Esophagus muscularis mucosa (tissue), 4 donors: ENCODE results near the gene DCDC2. TPM values are rescaled to one million over a fixed set of nuclear protein-coding genes. Genes with fewer than 3 reads are reported as not detected.
"Not testable (repeated sequence)": the region's sequence is repeated elsewhere in the genome, so short reads cannot be mapped to it uniquely, and the experiment has no call there.

ENCODE experiments used
- DNase-seq: peaks from one replicate; pipeline ENCODE4 v3.0.0-alpha.2; 2017; ENCODE audit errors: extremely low spot score
- H3K27ac ChIP-seq, 4 donors: fragments of 200-600 bp; sonication (generic); replicated peaks in 1 of 4; 1 replicate in 3 of 4; 2 replicates in 1 of 4; pipeline ENCODE4 v1.5.1; 2016 to 2019; ENCODE audit warnings: mild to moderate bottlenecking in 1 of 4
- H3K27me3 ChIP-seq, 4 donors: fragments of 200-600 bp; sonication (generic); one replicate each; pipeline versions ENCODE4 v1.5.1 to v1.6.0; 2016 to 2019
- H3K36me3 ChIP-seq, 4 donors: fragments of 200-600 bp; sonication (generic); one replicate each; pipeline ENCODE4 v1.5.1; 2016 to 2019
- H3K4me1 ChIP-seq, 4 donors: fragments of 200-600 bp; sonication (generic); one replicate each; pipeline ENCODE4 v1.5.1; 2016 to 2019
- H3K4me3 ChIP-seq, 4 donors: fragments of 200-600 bp; sonication (generic); 1 replicate in 2 of 4; 2 replicates in 2 of 4; pipeline ENCODE4 v1.5.1; 2016 to 2019; ENCODE audit warnings: mild to moderate bottlenecking in 4 of 4, moderate library complexity in 1 of 4
- H3K9me3 ChIP-seq, 4 donors: fragments of 200-600 bp; sonication (generic); 1 replicate in 3 of 4; 2 replicates in 1 of 4; pipeline ENCODE4 v1.5.1; 2016 to 2019
- EP300 ChIP-seq: sonication (generic); formaldehyde crosslinking; IDR thresholded peaks from one replicate; pipeline ENCODE4 v1.6.1; 2017; ENCODE audit warnings: antibody characterized with exemption
- POLR2A ChIP-seq: fragments of 450-650 bp; IDR thresholded peaks from one replicate; pipeline ENCODE4 v1.6.1; 2017; ENCODE audit warnings: antibody characterized with exemption, moderate library complexity, mild to moderate bottlenecking, low read depth
- POLR2AphosphoS5 ChIP-seq, 2 donors: sonication (generic); formaldehyde crosslinking; IDR thresholded peaks; one replicate each; pipeline ENCODE4 v1.6.1; 2017; ENCODE audit warnings: antibody characterized with exemption in 2 of 2
- WGBS: methylation state at CpG from one replicate; pipeline ENCODE4 v1.1.5; 2018; 5-methylcytosine and 5-hydroxymethylcytosine counted together
- intact Hi-C: fragments of 100-400 bp; cut with DNase I; formaldehyde crosslinking; loops from one replicate; pipeline ENCODE4 v1.15.1; 2023
- total RNA-seq, 4 donors: library from RNA; depleted of rRNA; stranded (reverse); fragments of >200 nt; gene quantifications; one replicate each; pipeline versions ENCODE4 v1.1.0 to v1.2.1, GENCODE V29; 2016
- TF ChIP-seq, protein P1 (sequence below), 3 experiments: fragments of 200-600 bp in 2 of 3; fragments of 450-650 bp in 1 of 3; sonication (generic) in 2 of 3; IDR thresholded peaks; one replicate each; pipeline ENCODE4 v1.5.1; 2017 to 2019; ENCODE audit warnings: antibody characterized with exemption in 3 of 3, mild to moderate bottlenecking in 2 of 3, moderate library complexity in 1 of 3

Gene DCDC2
- total RNA-seq, 4 donors from 2014 or later: not detected

DNA sequence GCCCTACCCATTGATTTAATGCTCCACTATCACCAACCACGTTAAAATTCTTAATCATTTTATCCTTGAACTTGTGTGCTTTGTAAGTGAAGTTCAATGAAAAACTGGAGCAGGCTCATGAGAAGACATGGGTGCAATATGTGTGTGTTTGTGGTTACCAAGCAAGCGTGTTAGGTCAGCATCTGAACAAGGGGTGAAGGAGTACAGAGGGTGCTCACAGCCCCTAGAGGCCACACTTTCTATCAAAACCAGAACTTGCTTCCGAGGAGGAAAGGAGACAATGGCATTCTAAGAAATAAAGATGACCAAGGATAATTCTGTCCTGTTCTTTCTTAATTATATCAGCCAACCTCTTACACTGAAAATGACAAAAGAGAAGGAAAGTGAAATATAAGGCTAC lies 138.2 kb downstream of the DCDC2 start:
- 74% methylated on average over 3 of the region's 3 CpGs for WGBS
- no peaks in the 10 kb centered on the region for H3K9me3 ChIP-seq
- TF ChIP-seq POLR2AphosphoS5 (IDR thresholded peaks at IDR 0.05) (no peak), POLR2A (no peak), EP300 (no peak)
- TF ChIP-seq, protein P1, sequence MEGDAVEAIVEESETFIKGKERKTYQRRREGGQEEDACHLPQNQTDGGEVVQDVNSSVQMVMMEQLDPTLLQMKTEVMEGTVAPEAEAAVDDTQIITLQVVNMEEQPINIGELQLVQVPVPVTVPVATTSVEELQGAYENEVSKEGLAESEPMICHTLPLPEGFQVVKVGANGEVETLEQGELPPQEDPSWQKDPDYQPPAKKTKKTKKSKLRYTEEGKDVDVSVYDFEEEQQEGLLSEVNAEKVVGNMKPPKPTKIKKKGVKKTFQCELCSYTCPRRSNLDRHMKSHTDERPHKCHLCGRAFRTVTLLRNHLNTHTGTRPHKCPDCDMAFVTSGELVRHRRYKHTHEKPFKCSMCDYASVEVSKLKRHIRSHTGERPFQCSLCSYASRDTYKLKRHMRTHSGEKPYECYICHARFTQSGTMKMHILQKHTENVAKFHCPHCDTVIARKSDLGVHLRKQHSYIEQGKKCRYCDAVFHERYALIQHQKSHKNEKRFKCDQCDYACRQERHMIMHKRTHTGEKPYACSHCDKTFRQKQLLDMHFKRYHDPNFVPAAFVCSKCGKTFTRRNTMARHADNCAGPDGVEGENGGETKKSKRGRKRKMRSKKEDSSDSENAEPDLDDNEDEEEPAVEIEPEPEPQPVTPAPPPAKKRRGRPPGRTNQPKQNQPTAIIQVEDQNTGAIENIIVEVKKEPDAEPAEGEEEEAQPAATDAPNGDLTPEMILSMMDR (IDR thresholded peaks at IDR 0.05): no peak
- H3K4me1 ChIP-seq: no peaks in the 10 kb centered on the region
- no peak for DNase-seq
- intact Hi-C loops: no loop called here
- H3K36me3 ChIP-seq: no peaks in the 10 kb centered on the region
- no peak overlapping the region for H3K27ac ChIP-seq
- H3K4me3 ChIP-seq: no peak overlapping the region
- no peaks in the 10 kb centered on the region for H3K27me3 ChIP-seq

DNA sequence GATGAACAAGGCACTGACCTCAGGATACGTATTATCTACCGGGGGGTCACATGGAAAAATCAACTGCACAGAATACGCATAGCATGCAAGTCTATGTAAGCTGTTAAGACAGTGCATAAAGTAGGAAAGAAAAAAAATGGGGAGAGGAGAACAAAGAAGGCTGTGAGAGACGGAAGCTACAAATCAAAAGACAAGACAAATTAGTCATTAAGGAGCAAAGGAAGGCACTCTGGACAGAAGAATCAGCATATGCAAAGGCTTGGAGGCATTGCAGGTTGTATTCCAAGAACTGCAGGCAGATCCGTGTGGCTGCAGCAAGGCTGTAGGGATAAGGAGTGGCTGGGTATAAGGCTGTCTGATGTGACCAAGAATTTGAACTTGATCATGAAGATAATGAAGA lies 142.9 kb downstream of the DCDC2 start:
- WGBS: 78% methylated on average over 5 of the region's 5 CpGs
- TF ChIP-seq EP300 (no peak), POLR2AphosphoS5 (IDR thresholded peaks at IDR 0.05) (no peak)
- no peaks in the 10 kb centered on the region for H3K4me1 ChIP-seq
- intact Hi-C loops: no loop called here
- no peaks in the 10 kb centered on the region for H3K9me3 ChIP-seq
- H3K36me3 ChIP-seq: no peaks in the 10 kb centered on the region
- no peaks in the 10 kb centered on the region for H3K27me3 ChIP-seq
- DNase-seq: no peak
- no peak overlapping the region for H3K27ac ChIP-seq
- no peak overlapping the region for H3K4me3 ChIP-seq

DNA sequence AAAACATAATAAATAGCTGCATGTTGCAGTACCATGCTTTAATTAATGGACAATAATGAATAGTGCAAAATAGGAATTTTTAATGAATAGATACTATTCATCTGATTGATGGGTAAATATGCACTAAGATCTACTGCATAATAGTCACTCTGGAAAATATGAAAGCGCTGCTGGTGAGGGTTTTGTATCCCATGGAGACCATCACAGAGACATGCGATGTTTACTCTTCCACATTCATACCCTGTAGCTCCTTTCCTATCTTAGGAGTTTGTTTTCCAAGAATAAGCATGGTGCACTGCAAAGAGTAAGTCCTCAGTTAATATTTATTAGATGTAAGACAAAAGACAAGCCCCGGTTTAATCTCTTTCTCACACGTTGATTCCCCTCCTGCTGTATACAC lies 150.4 kb downstream of the DCDC2 start:
- H3K4me1 ChIP-seq: peaks cover 0 to 26% (median 22%) of the 10 kb centered on the region in 4 donors
- no peaks in the 10 kb centered on the region for H3K36me3 ChIP-seq
- H3K4me3 ChIP-seq: no peak overlapping the region
- no peaks in the 10 kb centered on the region for H3K9me3 ChIP-seq
- DNase-seq: no peak
- 75% methylated on average over 4 of the region's 4 CpGs for WGBS
- intact Hi-C loops: no loop called here
- no peak overlapping the region for H3K27ac ChIP-seq
- H3K27me3 ChIP-seq: no peaks in the 10 kb centered on the region
- TF ChIP-seq, protein P1 (IDR thresholded peaks at IDR 0.05): no peak
- TF ChIP-seq POLR2A (no peak), EP300 (no peak)

DNA sequence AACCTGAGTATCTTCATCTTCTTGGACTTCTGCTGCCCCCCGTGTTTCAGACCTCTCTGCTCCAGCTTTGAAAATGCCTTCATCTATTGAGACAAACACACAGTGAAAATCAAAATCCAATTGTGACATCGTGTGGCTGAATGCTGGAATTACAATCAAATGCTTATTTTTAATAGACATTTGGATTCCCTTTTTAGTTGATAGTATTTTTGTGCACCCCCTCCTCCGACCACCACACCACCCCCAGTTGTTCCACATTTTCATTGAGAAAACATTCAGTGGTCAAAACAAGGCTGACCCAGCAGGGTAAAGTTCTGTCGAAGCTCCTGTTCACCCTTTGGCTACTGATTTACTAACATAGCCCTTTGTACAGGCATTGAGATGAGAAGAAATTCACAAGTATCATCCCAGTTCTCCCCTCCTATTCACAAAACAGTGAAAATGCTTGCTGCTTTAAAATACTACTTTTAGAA lies 152.8 kb downstream of the DCDC2 start:
- Histone ChIP-seq H3K4me1 (peaks cover 0 to 26% (median 22%) of the 10 kb centered on the region in 4 donors), H3K36me3 (no peaks in the 10 kb centered on the region), H3K9me3 (no peaks in the 10 kb centered on the region), H3K27me3 (no peaks in the 10 kb centered on the region), H3K27ac (no peak overlapping the region), H3K4me3 (no peak overlapping the region)
- intact Hi-C loops: no loop called here
- no peak for DNase-seq
- TF ChIP-seq EP300 (no peak), POLR2A (no peak), POLR2AphosphoS5 (IDR thresholded peaks at IDR 0.05) (no peak)
- TF ChIP-seq, protein P1 (IDR thresholded peaks at IDR 0.05): peak; percentile 63 to 69 (median 65)
- 12% methylated on average over 4 of the region's 4 CpGs for WGBS

DNA sequence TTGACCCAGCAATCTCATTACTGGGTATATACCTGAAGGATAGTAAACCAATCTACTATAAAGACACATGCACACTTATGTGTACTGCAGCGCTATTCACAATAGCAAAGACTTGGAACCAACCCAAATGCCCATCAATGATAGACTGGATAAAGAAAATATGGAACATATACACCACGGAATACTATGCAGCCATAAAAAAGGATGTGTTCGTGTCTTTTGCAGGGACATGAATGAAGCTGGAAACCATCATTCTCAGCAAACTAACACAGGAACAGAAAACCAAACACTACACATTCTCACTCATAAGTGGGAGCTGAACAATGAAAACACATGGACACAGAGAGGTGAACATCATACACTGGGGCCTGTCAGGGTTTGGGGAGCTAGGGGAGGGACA lies 153.7 kb downstream of the DCDC2 start:
- H3K27me3 ChIP-seq, H3K9me3 ChIP-seq, DNase-seq, intact Hi-C loops, H3K36me3 ChIP-seq, H3K4me3 ChIP-seq, H3K27ac ChIP-seq: not testable (repeated sequence)
- 86% methylated on average over 3 of the region's 3 CpGs for WGBS
- peaks cover 0 to 26% (median 19%) of the 10 kb centered on the region in 4 donors for H3K4me1 ChIP-seq

DNA sequence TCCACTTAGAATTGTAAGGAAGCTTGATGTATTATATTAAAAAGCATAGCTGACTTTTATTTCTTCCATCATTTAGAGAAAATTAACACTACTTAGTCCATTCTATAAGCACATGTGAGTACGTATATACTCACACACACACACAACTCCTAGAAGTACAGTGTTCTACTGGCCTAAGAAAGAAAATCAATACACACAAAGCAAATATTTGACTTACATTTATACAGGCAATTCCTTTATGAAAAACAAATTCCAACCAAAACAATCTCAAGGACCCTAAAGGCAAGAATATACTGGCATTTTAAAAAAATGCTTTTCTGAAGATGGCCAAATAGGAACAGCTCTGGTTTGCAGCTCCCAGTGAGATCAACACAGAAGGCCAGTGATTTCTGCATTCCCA lies 160.0 kb downstream of the DCDC2 start:
- TF ChIP-seq, protein P1 (IDR thresholded peaks at IDR 0.05): no peak
- no peak for TF ChIP-seq POLR2A
- no peak for TF ChIP-seq POLR2AphosphoS5 (IDR thresholded peaks at IDR 0.05)
- TF ChIP-seq EP300: no peak
- DNase-seq: no peak
- no peaks in the 10 kb centered on the region for H3K9me3 ChIP-seq
- no peaks in the 10 kb centered on the region for H3K4me1 ChIP-seq
- intact Hi-C loops: no loop called here
- no peak overlapping the region for H3K27ac ChIP-seq
- no peaks in the 10 kb centered on the region for H3K36me3 ChIP-seq
- H3K27me3 ChIP-seq: no peaks in the 10 kb centered on the region
- WGBS: 97% methylated on average over 1 of the region's 1 CpG
- H3K4me3 ChIP-seq: no peak overlapping the region
